Naive thymus-derived CD8-positive, alpha-beta T cell (primary cell): ENCODE results near the gene SMCR8. TPM values are rescaled to one million over a fixed set of nuclear protein-coding genes. Genes with fewer than 3 reads are reported as not detected.
"Not testable (repeated sequence)": the region's sequence is repeated elsewhere in the genome, so short reads cannot be mapped to it uniquely, and the experiment has no call there.

Source experiments
- ATAC-seq, 2 donors: fragments of 150-1000 bp; cut with Tn5 transposase in 1 of 2; sonication (Bioruptor Pico), chemical (Tn5 transposase) in 1 of 2; 1 replicate in 1 of 2; 2 replicates in 1 of 2; pipeline ENCODE4 v1.10.0; 2021; ENCODE audit warnings: mild to moderate bottlenecking in 2 of 2, moderate library complexity in 2 of 2
- POLR2A ChIA-PET: fragments of 350-600 bp; sonication (Branson Sonifier 250); formaldehyde crosslinking; loops from one replicate; lab custom pipeline; 2021; ENCODE audit warnings: antibody characterized with exemption; lab: Charles Lee
- DNase-seq, 10 donors: peaks; one replicate each; pipeline versions ENCODE4 v3.0.0 to v3.0.0-alpha.2; 2020 to 2022
- H3K27ac Mint-ChIP-seq, 10 donors: one replicate each; pipeline ENCODE4 v1.8.0; 2020 to 2022; ENCODE audit warnings: mild to moderate bottlenecking in 10 of 10, mixed read lengths in 10 of 10, moderate library complexity in 4 of 10, inconsistent platforms in 1 of 10
- H3K27me3 Mint-ChIP-seq, 5 donors: one replicate each; pipeline ENCODE4 v1.8.0; 2021 to 2022; ENCODE audit warnings: mixed read lengths in 5 of 5
- H3K36me3 Mint-ChIP-seq, 3 donors: one replicate each; pipeline ENCODE4 v1.8.0; 2020 to 2022; ENCODE audit warnings: mixed read lengths in 3 of 3, mild to moderate bottlenecking in 2 of 3, inconsistent platforms in 1 of 3
- H3K4me1 Mint-ChIP-seq, 4 donors: one replicate each; pipeline ENCODE4 v1.8.0; 2021 to 2022; ENCODE audit warnings: mixed read lengths in 4 of 4
- H3K4me3 Mint-ChIP-seq, 10 donors: one replicate each; pipeline ENCODE4 v1.8.0; 2020 to 2022; ENCODE audit warnings: mild to moderate bottlenecking in 10 of 10, mixed read lengths in 10 of 10, moderate library complexity in 6 of 10, inconsistent platforms in 1 of 10
- H3K9me3 Mint-ChIP-seq, 9 donors: one replicate each; pipeline ENCODE4 v1.8.0; 2020 to 2022; ENCODE audit warnings: mixed read lengths in 9 of 9, mild to moderate bottlenecking in 3 of 9, inconsistent platforms in 1 of 9, moderate library complexity in 1 of 9
- microRNA-seq: library from miRNA; unstranded; fragments of <30 nt; microRNA quantifications from one replicate; pipeline ENCODE4 v1.2.0, GENCODE V29; 2022; ENCODE audit warnings: borderline microRNAs expressed
- polyA plus RNA-seq, 3 donors: library from polyadenylated mRNA; unstranded; fragments of 300-500 nt; fragmentation: Illumina TruSeq; gene quantifications; one replicate each; pipeline ENCODE4 v1.2.3, GENCODE V29; 2021
- total RNA-seq, 8 experiments: library from RNA in 2 of 8; stranded (reverse) in 2 of 8; gene quantifications; one replicate each; pipeline ENCODE4 v1.2.3 and lab custom pipeline; 2021 to 2026

Gene SMCR8
- total and polyA plus RNA-seq, 5 experiments from 2014 or later: 3.0 to 51.7 (median 6.0) TPM

DNA sequence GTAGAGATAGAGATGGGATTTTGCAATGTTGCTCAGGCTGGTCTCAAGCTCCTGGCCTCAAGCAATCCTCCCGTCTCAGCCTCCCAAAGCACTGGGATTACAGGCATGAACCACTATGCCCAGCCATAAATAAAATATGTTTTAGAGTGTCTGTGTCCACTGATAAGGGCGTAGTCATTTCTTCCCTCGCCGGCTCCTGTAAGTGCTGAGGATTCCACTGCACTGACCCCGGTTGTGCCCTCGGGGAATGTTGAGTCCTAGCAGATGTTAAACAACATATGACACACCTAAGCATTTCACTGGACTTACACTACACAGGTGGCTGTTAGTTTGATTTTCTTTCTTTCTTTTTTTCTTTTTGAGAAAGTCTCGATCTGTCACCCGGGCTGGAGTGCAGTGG is 53.9 kb downstream of the SMCR8 start:
- peaks cover 0 to 7% (median 0%) of the 10 kb centered on the region in 5 donors for H3K27me3 Mint-ChIP-seq
- peaks cover 0 to 2% (median 0%) of the 10 kb centered on the region in 4 donors for H3K4me1 Mint-ChIP-seq
- POLR2A ChIA-PET: no interaction called here
- H3K9me3 Mint-ChIP-seq: no peaks in the 10 kb centered on the region
- H3K36me3 Mint-ChIP-seq: no peaks in the 10 kb centered on the region
- no peak overlapping the region for H3K4me3 Mint-ChIP-seq
- ATAC-seq (no peak), DNase-seq (no peak)
- no peak overlapping the region for H3K27ac Mint-ChIP-seq

- ATAC-seq: no peak
- Mint-ChIP-seq H3K27ac (no peak overlapping the region), H3K9me3 (peaks cover 0 to 3% (median 0%) of the 10 kb centered on the region in 9 donors), H3K4me1 (no peaks in the 10 kb centered on the region), H3K27me3 (peaks cover 0 to 7% (median 1%) of the 10 kb centered on the region in 5 donors), H3K4me3 (no peak overlapping the region), H3K36me3 (no peaks in the 10 kb centered on the region)
- POLR2A ChIA-PET: no interaction called here
- DNase-seq: no peak
Measured at GRCh38 chr17:18370761-18371160, 55.7 kb downstream of the SMCR8 start.

- Mint-ChIP-seq H3K27me3 (peaks cover 0 to 7% (median 1%) of the 10 kb centered on the region in 5 donors), H3K9me3 (peaks cover 0 to 3% (median 0%) of the 10 kb centered on the region in 9 donors), H3K36me3 (no peaks in the 10 kb centered on the region), H3K4me1 (no peaks in the 10 kb centered on the region), H3K27ac (no peak overlapping the region), H3K4me3 (no peak overlapping the region)
- POLR2A ChIA-PET: no interaction called here
- ATAC-seq (no peak), DNase-seq (no peak)
Measured at GRCh38 chr17:18371455-18371854, 56.4 kb downstream of the SMCR8 start.

GRCh38 chr17:18373181-18373580 is 58.1 kb downstream of the SMCR8 start:
- H3K9me3 Mint-ChIP-seq, H3K4me1 Mint-ChIP-seq, H3K4me3 Mint-ChIP-seq, POLR2A ChIA-PET, H3K36me3 Mint-ChIP-seq, H3K27me3 Mint-ChIP-seq, H3K27ac Mint-ChIP-seq, DNase-seq, ATAC-seq: not testable (repeated sequence)

GRCh38 chr17:18374216-18374615 is 59.1 kb downstream of the SMCR8 start:
- ATAC-seq: no peak
- no peaks in the 10 kb centered on the region for H3K36me3 Mint-ChIP-seq
- peaks cover 0 to 8% (median under 1%) of the 10 kb centered on the region in 4 donors for H3K4me1 Mint-ChIP-seq
- H3K4me3 Mint-ChIP-seq: no peak overlapping the region
- H3K9me3 Mint-ChIP-seq: peaks cover 0 to 3% (median 0%) of the 10 kb centered on the region in 9 donors
- POLR2A ChIA-PET: no interaction called here
- H3K27ac Mint-ChIP-seq: no peak overlapping the region
- H3K27me3 Mint-ChIP-seq: peaks cover 0 to 7% (median 1%) of the 10 kb centered on the region in 5 donors
- DNase-seq: no peak

Small RNAs within 50 kb of the gene (microRNA-seq; reads per million reads assigned to microRNA genes)
- gene MIR6778: not detected

Other genes starting within 250 kb of the SMCR8 start
- gene DRG2, start 227.3 kb upstream of the SMCR8 start, total RNA-seq: 10 to 100 TPM; 48.6 to 49.4 TPM
- 10 to 100 TPM; 38.8 to 45.2 (median 45.2) TPM for gene DRG2, start 227.3 kb upstream of the SMCR8 start, polyA plus RNA-seq
- 1 to 10 TPM; 1.5 to 2.0 TPM for gene MYO15A, start 206.5 kb upstream of the SMCR8 start, total RNA-seq
- gene MYO15A, start 206.5 kb upstream of the SMCR8 start, polyA plus RNA-seq: under 1 TPM; 0.13 to 0.46 (median 0.16) TPM
- 100 to 1,000 TPM; 109 to 120 TPM for gene ALKBH5, start 131.5 kb upstream of the SMCR8 start, total RNA-seq
- gene ALKBH5, start 131.5 kb upstream of the SMCR8 start, polyA plus RNA-seq: 100 to 1,000 TPM; 125 to 148 (median 129) TPM
- gene LLGL1, start 89.7 kb upstream of the SMCR8 start, total RNA-seq: 10 to 100 TPM; 16.8 to 17.3 TPM
- 1 to 10 TPM; 1.2 to 1.9 (median 1.5) TPM for gene LLGL1, start 89.7 kb upstream of the SMCR8 start, polyA plus RNA-seq
- gene FLII, start 56.6 kb upstream of the SMCR8 start, total RNA-seq: 100 to 1,000 TPM; 318 to 327 TPM
- gene FLII, start 56.6 kb upstream of the SMCR8 start, polyA plus RNA-seq: 100 to 1,000 TPM in 2 of 3 donors, 10 to 100 TPM in 1; 81.2 to 180 (median 100) TPM
- 10 to 100 TPM; 16.7 to 17.4 TPM for gene MIEF2, start 54.6 kb upstream of the SMCR8 start, total RNA-seq
- 10 to 100 TPM; 10.7 to 14.4 (median 10.8) TPM for gene MIEF2, start 54.6 kb upstream of the SMCR8 start, polyA plus RNA-seq
- 10 to 100 TPM; 47.7 to 49.7 TPM for gene TOP3A, start 299 bp upstream of the SMCR8 start, total RNA-seq
- 10 to 100 TPM in 2 of 3 donors, 1 to 10 TPM in 1; 9.0 to 24.9 (median 13.5) TPM for gene TOP3A, start 299 bp upstream of the SMCR8 start, polyA plus RNA-seq
- gene SHMT1, start 48.3 kb downstream of the SMCR8 start, total RNA-seq: 10 to 100 TPM; 17.1 to 20.1 TPM
- gene SHMT1, start 48.3 kb downstream of the SMCR8 start, polyA plus RNA-seq: 10 to 100 TPM; 20.5 to 35.8 (median 35.7) TPM
- not detected for gene EVPLL, start 62.5 kb downstream of the SMCR8 start, total RNA-seq
- under 1 TPM in 1 of 3 donors, not detected in 2; 0.08 TPM for gene EVPLL, start 62.5 kb downstream of the SMCR8 start, polyA plus RNA-seq
- gene LGALS9C, start 161.5 kb downstream of the SMCR8 start, total RNA-seq: not detected
- gene LGALS9C, start 161.5 kb downstream of the SMCR8 start, polyA plus RNA-seq: not detected